Spleen (tissue), 11 donors: ENCODE measurements around the gene TRABD2A. TPM values are rescaled to one million over a fixed set of nuclear protein-coding genes. Genes with fewer than 3 reads are reported as not detected.
A peak's percentile ranks its signal among the peaks of the same experiment; 100 is the strongest.

Experiments
- DNase-seq: peaks from one replicate; pipeline ENCODE4 v3.0.0-alpha.2; 2020
- H3K27ac ChIP-seq, 8 donors: fragments of 200-600 bp; sonication (generic) in 7 of 8; 1 replicate in 4 of 8; 2 replicates in 4 of 8; pipeline versions ENCODE4 v1.5.0 to v1.8.0; 2016 to 2021; ENCODE audit warnings: inconsistent platforms in 4 of 8, mild to moderate bottlenecking in 4 of 8, moderate library complexity in 1 of 8
- H3K27me3 ChIP-seq, 7 donors: fragments of 200-600 bp; sonication (generic) in 6 of 7; replicated peaks in 1 of 7; 1 replicate in 4 of 7; 2 replicates in 3 of 7; pipeline versions ENCODE4 v1.5.0 to v1.8.0; 2016 to 2021; ENCODE audit warnings: inconsistent platforms in 3 of 7, mild to moderate bottlenecking in 1 of 7
- H3K36me3 ChIP-seq, 6 donors: fragments of 200-600 bp; sonication (generic) in 5 of 6; 1 replicate in 4 of 6; 2 replicates in 2 of 6; pipeline versions ENCODE4 v1.5.0 to v1.8.0; 2016 to 2021; ENCODE audit warnings: inconsistent platforms in 2 of 6
- H3K4me1 ChIP-seq, 6 donors: fragments of 200-600 bp; sonication (generic) in 5 of 6; 1 replicate in 3 of 6; 2 replicates in 3 of 6; pipeline versions ENCODE4 v1.5.0 to v1.8.0; 2016 to 2021; ENCODE audit warnings: inconsistent platforms in 3 of 6
- H3K4me3 ChIP-seq, 8 donors: fragments of 200-600 bp; sonication (generic) in 7 of 8; 1 replicate in 4 of 8; 2 replicates in 4 of 8; pipeline versions ENCODE4 v1.5.0 to v1.8.0; 2016 to 2021; ENCODE audit warnings: inconsistent platforms in 4 of 8, mild to moderate bottlenecking in 4 of 8, moderate library complexity in 2 of 8
- H3K9me3 ChIP-seq, 8 donors: fragments of 200-600 bp; sonication (generic) in 7 of 8; 1 replicate in 4 of 8; 2 replicates in 4 of 8; pipeline versions ENCODE4 v1.5.0 to v1.8.0; 2016 to 2021; ENCODE audit warnings: inconsistent platforms in 4 of 8
- CTCF ChIP-seq, 11 experiments: fragments of 200-600 bp in 7 of 11; fragments of 450-650 bp in 4 of 11; sonication (generic) in 4 of 11; IDR thresholded peaks in 8 of 11; conservative IDR thresholded peaks in 3 of 11; 1 replicate in 7 of 11; 2 replicates in 4 of 11; pipeline versions ENCODE4 v1.4.0 to v1.8.0; 2016 to 2021; ENCODE audit warnings: antibody characterized with exemption in 11 of 11, inconsistent platforms in 4 of 11, mild to moderate bottlenecking in 1 of 11
- POLR2A ChIP-seq, 3 donors: fragments of 450-650 bp; IDR thresholded peaks; one replicate each; pipeline ENCODE4 v1.5.1; 2017; ENCODE audit warnings: antibody characterized with exemption in 3 of 3, mild to moderate bottlenecking in 1 of 3
- POLR2AphosphoS5 ChIP-seq, 3 donors: sonication (generic); formaldehyde crosslinking; IDR thresholded peaks; one replicate each; pipeline ENCODE4 v1.5.1; 2017; ENCODE audit warnings: antibody characterized with exemption in 3 of 3
- WGBS, 5 donors: extraction: QIAGEN DNeasy Blood & Tissue Kit in 3 of 5; methylation state at CpG; one replicate each; pipeline versions ENCODE4 v1.1.5 to v1.1.7; 2013 to 2018; 5-methylcytosine and 5-hydroxymethylcytosine counted together
- intact Hi-C: fragments of 100-400 bp; cut with DNase I; formaldehyde crosslinking; loops from one replicate; pipeline ENCODE4 v1.15.0; 2023; ENCODE audit warnings: low total_unique reads
- polyA plus RNA-seq, 3 donors: library from polyadenylated mRNA; stranded (reverse); fragments of 200-250 nt; gene quantifications; one replicate each; pipeline ENCODE4 v1.2.1, GENCODE V29; 2013
- total RNA-seq, 7 donors: library from RNA; depleted of rRNA in 3 of 7; stranded (reverse); fragments of >200 nt in 3 of 7; fragmentation: NEBNext Ultra II Directional in 4 of 7; extraction: Animal tissue kit (Norgen Biotek cat#: 25700) in 4 of 7; gene quantifications; one replicate each; pipeline versions ENCODE4 v1.1.0 to v1.2.1, GENCODE V29; 2016 to 2021
- donor health status: healthy with polysubstance abuse.
- donor health status: DM: no; HTN: no; CAD: no; lungs with moderate emphysema.
- donor health status: DM: no; HTN: no; CAD: no.
- donor health status: Bipolar disorder and iron deficiency.
- donor health status: healthy.
- donor health status: DM: no; HTN: no; CAD: no.
- donor health status: DM: yes; HTN: yes; CAD: no.

Gene TRABD2A
- total and polyA plus RNA-seq, 10 donors: 4.5 to 12.5 (median 8.3) TPM

- peaks cover 0 to 6% (median 0%) of the 10 kb centered on the region in 6 donors for H3K36me3 ChIP-seq
- 72 to 83% (median 76%) methylated on average over 11 to 12 of the region's 12 CpGs for WGBS, 5 donors
- peaks cover 0 to 53% (median 18%) of the 10 kb centered on the region in 6 donors for H3K4me1 ChIP-seq
- H3K27me3 ChIP-seq: no peaks in the 10 kb centered on the region
- peak; percentile 74 for DNase-seq
- peak overlapping the region in 6 of 8 donors; percentile 52 to 77 (median 67) for H3K27ac ChIP-seq
- peaks cover 3 to 34% (median 23%) of the 10 kb centered on the region in 8 donors for H3K9me3 ChIP-seq
- TF ChIP-seq CTCF (IDR thresholded peaks at IDR 0.05 in 8 of 11, conservative IDR thresholded peaks at IDR 0.05 in 3 of 11): no peak
- no peak for TF ChIP-seq POLR2AphosphoS5 (IDR thresholded peaks at IDR 0.05)
- TF ChIP-seq POLR2A (IDR thresholded peaks at IDR 0.05): no peak
- intact Hi-C loops: no loop called here
- H3K4me3 ChIP-seq: no peak overlapping the region
These were observed 47.3 kb downstream of the TRABD2A start for GRCh38 chr2:84833481-84834150.

GRCh38 chr2:84832772-84833461, 48.0 kb downstream of the TRABD2A start:
- Histone ChIP-seq H3K9me3 (peaks cover 3 to 33% (median 23%) of the 10 kb centered on the region in 8 donors), H3K4me1 (peaks cover 0 to 59% (median 18%) of the 10 kb centered on the region in 6 donors), H3K27me3 (no peaks in the 10 kb centered on the region), H3K27ac (peak overlapping the region in 7 of 8 donors; percentile 29 to 77 (median 62)), H3K36me3 (peaks cover 0 to 2% (median 0%) of the 10 kb centered on the region in 6 donors), H3K4me3 (peak overlapping the region in 1 of 8 donors; percentile 38)
- peak; percentile 78 for DNase-seq
- WGBS, 5 donors: 23 to 46% (median 29%) methylated on average over 5 of the region's 5 CpGs
- TF ChIP-seq POLR2AphosphoS5 (IDR thresholded peaks at IDR 0.05) (peak in 1 of 3 donors; percentile 39), CTCF (IDR thresholded peaks at IDR 0.05 in 8 of 11, conservative IDR thresholded peaks at IDR 0.05 in 3 of 11) (no peak)
- intact Hi-C loops: no loop called here

GRCh38 chr2:84830758-84831500, 50.0 kb downstream of the TRABD2A start:
- no peak overlapping the region for H3K4me3 ChIP-seq
- WGBS, 5 donors: 85 to 90% (median 89%) methylated on average over 10 of the region's 10 CpGs
- H3K4me1 ChIP-seq: peaks cover 0 to 60% (median 18%) of the 10 kb centered on the region in 6 donors
- TF ChIP-seq POLR2A (IDR thresholded peaks at IDR 0.05) (no peak), POLR2AphosphoS5 (IDR thresholded peaks at IDR 0.05) (no peak), CTCF (IDR thresholded peaks at IDR 0.05 in 8 of 11, conservative IDR thresholded peaks at IDR 0.05 in 3 of 11) (no peak)
- no peaks in the 10 kb centered on the region for H3K27me3 ChIP-seq
- peak overlapping the region in 2 of 8 donors; percentile 48 to 77 for H3K27ac ChIP-seq
- peaks cover 0 to 14% (median 9%) of the 10 kb centered on the region in 8 donors for H3K9me3 ChIP-seq
- DNase-seq: no peak
- no peaks in the 10 kb centered on the region for H3K36me3 ChIP-seq
- intact Hi-C loops: no loop called here
